Dermis blood vessel endothelial cell (primary cell): ENCODE data around the gene PHLDA2. TPM values are rescaled to one million over a fixed set of nuclear protein-coding genes. Genes with fewer than 3 reads are reported as not detected.

Source experiments
- DNase-seq: peaks from one replicate; pipeline ENCODE4 v3.0.0; 2010
- total RNA-seq: library from RNA; depleted of rRNA; stranded (reverse); fragments of >200 nt; gene quantifications from 2 replicates; pipeline ENCODE4 v1.2.3, GENCODE V29; 2014

PHLDA2 gene
- total RNA-seq, 1 donor from 2014 or later: 0.51 TPM

DNA sequence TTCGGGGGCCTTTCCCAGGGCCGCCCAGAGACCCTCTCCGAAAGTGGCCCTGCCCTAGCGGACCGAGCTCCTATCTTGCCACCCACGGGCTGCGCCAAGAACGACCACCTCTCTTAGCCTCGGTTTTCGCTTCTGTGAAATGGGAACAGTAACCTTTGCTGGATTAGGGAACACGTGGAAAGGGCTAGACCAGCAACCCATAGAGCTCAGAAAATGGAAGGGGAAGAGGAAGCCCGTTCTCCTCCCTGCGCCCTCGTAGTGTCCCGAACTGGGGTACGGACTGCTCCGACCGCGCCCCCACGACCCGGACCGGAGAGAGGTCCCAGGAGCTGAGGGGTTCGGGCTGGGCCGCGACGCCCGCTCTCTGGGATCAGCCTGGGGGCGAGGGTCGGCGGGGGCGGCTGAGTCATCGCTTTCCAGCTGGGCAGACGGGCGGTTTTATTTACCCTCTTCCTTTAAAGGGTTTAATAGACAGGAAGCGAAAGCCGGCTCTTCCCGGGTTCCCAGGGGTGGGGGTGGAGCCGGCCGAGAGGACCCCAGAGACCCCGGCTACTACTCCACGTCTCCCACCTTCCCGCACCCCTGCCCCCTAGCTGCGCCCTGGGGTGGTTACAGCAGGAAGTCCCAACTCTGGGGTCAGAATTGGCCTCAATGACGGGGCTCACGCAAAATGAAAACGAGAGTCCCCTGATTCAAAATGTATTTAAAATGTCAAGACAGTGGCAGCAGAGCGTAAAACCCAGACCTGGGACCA lies 907 bp upstream of the PHLDA2 start:
- DNase-seq: peak; percentile 52

DNA sequence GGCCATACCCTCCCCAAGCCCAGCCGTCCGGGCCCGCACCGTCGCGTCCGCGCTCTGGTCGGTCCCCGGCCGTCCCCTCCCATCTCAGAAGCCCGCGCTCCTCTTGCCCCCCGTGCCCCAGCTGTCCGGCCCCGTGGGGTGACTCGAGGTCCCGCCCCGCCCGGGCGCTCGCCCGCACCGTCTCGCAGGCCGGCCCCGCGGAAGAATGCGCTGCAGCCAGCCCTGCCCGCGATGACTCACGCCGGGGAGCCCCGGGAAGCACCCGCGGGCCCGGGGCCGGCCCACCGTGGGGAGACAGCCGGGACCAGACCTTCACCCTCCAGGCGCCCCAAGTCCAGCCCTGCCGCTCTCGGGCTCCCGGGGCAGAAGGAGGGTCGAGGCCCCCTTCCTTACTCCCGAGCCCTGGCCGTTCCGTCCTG lies 320 bp upstream of the PHLDA2 start:
- DNase-seq: peak; percentile 68

DNA sequence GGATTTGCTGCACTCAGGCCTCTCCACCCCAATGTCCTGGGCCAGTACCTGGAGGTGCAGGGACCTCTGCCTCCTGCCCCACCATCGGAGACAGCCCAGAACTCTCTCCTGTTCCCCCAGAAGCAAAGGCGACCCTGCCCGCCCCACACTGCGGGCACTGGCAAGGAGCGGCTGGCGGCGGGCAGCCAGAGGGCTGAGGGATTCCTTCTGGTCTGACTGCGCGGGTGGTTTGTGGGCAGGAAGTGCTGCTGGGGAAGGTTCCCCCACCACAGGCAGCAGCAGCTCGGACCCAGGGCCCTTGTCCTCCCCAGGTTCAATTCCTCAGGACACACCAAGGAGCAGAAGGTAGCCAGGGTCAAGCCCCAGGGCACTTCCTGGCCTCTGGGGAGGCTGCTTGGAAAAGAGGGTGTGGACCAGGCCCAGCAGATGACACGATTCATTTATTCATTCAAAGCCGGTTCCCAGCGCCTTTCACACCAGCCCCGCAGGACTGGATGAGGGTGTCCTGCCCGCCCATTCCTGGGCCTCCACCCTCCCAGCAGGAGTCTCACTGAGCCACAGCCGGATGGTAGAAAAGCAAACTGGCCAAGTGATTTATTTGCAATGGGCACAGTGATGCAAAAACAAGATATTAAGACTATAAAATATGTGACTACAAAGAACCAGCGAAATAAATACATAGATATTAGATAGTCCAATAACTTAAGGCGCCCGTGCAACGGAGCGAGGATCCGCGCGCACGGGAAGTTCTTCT lies 1.2 kb downstream of the PHLDA2 start:
- peak; percentile 52 for DNase-seq

DNA sequence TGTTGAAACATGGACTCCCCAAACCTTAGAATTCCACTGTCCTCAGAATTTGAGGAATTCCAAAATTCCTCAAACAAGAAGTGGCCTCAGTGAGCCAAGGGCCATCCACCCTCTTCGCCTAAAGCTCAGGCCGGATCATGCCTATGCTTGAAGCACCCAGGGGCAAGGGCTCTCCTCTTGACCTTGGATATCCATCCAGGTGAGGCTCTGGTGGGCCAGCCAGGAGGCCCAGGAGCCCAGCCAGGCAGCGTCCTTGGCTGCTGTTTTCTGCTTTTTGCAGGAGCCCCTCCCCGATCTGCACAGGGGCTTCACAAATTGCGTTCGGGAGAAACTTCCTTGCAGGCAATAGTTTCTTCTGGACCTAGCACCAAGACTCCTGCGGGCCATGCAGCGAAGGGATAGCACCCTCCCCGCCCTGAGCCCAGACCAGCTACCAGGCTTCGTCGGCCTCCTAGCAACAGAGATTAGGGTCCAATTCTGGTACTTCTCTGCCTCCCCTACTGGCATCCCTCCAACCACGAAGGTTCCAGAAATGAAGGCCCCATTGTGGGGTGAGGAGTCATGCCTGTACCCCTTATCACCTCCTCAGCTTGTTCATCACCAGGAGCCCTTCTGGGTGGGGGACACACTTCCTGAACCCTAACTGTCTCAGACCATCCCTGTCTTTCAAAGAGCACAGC lies 2.0 kb downstream of the PHLDA2 start:
- DNase-seq: no peak

DNA sequence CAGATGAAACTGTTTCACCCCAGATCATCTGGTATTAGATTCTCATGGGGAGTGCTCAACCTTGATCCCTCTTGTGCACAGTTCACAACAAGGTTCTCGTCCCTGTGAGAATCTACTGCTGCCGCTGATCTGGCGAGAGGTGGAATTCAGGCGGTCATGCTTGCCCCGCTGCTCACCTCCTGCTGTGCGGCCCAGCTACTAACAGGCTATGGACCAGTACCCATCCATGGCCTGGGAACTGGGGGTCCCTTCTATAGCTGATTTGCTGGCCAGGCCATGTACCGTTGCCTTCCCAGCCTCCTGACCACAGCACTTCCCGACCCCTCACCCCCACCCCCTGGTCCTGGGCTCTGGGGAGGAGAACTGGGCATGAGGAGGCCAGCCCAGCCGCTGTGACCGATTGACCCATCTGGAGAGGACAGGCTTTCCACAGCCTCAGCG lies 2.6 kb downstream of the PHLDA2 start:
- DNase-seq: no peak

DNA sequence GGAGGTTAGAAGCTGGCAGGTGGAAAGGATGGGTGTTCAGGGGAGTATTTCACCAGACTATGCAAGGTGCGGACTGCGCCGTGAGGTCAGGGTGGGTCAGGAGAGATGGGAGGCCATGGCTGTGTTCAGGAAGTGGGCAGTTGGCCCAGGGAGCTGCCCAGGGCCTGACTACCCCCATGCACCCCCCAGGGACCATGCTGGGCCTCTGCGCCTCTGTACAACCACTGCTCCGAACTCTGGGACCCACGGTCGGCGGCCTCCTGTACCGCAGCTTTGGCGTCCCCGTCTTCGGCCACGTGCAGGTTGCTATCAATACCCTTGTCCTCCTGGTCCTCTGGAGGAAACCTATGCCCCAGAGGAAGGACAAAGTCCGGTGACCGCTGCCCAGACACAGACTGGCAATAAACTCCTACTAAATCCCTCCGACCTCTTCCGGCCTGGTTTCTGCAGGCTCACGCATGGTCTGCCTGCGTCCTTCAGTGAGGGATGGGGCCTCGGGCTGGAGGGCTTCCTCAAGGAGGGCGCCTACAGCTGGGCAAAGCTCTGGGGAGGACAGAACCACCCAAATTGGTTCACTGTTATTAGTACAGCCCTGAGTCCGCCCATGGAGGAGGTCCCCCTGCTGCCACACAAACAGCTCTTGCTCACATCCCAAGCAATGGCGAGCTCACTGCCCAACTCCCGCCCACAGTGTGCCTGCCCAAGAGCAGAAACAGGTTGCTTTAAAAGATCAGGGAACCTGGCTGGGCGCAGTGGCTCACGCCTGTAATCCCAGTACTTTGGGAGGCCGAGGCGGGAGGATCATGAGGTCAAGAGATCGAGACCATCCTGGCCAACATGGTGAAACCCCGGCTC lies 4.2 kb downstream of the PHLDA2 start:
- DNase-seq: no peak

DNA sequence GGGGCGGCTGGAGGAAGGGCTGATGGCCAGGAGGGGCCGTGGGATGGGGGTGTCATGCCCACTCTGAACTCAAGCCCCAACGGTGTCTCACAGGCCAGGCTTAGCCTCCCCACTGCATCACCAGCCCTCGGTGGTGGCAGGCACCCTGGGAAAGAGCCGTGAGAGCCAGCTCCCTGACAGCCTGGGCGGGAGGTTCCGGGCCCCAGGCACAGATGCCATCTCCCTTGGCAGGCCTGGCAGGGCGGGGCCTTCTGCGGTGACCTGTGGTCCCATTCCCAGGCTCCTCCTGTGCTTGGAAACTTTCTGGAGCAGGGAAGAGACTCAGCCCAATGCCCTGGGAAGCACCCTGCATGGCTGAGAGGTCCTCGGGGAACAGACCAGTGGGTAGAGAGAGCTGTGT lies 4.8 kb downstream of the PHLDA2 start:
- DNase-seq: no peak

DNA sequence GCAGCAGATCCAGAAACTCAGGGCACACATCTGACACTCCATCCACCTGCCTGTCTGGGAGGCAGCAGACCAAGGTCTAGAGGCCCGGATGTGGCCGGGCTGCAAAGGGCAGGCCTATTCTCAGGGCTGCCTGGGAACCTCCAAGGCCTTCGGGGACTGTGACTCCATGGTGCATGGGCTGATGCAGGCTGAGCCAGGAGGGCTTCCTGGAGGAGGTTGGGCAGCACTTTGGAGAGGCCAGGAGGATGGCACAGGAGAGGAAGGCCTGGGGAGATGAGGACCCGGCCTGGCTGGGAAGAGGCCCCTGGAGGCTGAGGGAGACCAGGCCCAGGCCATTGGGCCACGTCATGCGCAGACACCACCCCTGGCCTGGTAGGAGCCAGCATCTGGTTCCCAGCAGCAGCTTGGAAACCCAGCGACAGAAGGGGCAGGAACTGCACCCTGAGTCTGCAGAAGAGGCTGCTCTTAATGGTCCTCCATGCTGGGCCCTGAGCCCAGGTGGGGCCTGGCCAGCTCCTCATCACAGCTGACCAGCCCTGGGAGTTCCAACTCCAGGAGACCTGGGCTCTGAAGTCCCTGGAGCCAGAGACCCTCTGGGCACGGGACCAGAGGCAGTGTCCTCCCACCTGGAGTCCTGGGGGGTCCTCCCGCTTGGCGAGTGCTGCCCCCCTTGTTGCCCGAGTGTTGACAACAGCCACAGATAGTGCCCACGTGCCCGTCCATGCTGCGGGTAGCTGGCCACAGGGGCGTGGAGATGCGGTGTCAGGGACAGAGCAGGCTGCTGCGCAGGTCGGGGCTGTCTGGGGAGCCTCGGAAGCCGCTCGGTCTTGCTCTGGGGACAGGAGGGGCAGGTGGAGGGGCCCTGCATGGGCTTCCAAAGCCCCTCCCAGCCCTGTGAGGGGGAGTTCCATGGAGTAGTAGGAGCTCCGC lies 5.5 kb downstream of the PHLDA2 start:
- no peak for DNase-seq

DNA sequence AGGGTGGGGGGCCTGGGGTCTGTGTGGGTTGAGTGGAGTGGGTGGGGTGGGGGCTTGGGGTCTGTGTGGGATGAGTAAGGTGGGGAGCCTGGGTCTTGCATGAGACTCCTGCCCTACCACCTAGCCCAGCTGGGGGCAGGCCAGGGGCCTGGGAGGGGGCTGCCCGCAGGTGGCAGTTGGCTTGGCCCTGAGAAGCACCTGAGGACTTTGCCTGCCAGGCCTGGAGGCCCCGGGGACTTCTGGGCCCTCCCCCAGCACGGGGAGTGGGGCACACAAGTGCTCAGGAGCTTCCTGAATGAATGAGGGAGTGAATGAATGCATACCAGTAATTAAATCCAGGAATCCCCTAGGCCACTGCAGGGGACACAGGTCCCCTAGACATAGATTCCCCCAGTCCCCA lies 6.6 kb downstream of the PHLDA2 start:
- no peak for DNase-seq

DNA sequence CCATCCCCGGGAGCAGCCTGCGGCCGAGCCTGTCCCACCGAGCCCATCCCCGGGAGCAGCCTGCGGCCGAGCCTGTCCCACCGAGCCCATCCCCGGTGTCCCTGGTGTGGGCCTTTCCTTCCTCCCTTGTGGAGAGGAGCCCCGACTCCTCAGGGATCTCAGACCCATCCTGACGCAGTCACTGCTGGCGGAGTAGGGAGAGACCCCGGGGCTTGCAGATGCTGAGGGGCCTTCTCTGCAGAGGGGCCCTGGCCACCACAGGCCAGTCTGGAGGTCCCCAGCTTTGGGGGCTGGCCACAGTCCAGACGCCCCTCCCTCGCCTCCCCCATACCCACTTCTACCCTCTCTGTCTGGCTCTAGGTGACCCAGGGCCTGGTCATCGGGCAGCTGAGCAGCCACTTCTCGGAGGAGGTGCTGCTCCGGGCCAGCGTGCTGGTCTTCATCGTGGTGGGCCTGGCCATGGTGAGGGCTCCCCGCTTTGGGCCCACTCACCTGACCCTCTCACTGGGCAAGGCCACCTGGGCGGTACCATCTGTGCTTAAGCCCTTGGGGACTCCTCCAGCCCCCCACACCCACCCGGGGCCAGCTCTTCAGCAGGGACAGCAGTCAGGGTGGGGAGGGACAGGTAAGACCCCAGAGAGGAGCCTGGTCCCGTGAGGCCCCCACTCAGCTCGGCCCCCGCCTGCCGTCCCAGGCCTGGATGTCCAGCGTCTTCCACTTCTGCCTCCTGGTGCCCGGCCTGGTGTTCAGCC lies 7.3 kb downstream of the PHLDA2 start:
- no peak for DNase-seq

DNA sequence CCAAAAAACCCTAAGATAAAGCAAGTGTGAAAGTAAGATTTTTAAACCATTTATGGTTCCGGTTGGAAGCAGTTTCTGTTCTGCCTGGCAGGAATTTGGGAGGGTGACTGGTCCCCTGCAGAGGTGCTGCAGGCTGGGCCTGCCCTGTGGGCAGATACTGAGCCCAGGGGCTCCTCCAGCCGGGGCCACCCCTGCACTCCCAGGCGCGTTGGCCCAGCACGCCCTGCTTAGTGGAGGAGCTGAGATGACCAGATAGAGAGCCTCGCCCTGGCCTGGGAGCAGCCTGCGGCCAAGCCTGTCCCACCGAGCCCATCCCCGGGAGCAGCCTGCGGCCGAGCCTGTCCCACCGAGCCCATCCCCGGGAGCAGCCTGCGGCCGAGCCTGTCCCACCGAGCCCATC lies 8.0 kb downstream of the PHLDA2 start:
- DNase-seq: no peak

DNA sequence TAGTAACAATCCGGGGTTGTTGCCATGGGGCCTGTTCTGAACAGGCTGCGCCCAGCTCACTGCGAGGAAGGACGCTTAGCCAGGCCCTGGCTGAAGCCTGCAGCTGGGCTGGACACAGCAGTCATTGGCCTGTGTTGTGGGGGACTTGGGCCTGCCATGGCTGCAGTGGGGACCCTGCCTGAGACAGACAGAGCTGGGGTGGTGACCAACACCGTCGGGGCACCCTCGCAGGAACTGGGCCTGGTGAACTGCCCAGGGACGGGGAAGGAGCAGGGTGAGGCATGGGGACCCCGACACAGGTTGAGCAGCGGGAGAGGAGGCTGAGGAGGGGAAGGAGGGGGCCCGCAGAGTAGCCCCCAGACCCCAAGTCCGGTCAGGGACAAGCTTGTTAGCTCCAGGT lies 8.9 kb downstream of the PHLDA2 start:
- no peak for DNase-seq

DNA sequence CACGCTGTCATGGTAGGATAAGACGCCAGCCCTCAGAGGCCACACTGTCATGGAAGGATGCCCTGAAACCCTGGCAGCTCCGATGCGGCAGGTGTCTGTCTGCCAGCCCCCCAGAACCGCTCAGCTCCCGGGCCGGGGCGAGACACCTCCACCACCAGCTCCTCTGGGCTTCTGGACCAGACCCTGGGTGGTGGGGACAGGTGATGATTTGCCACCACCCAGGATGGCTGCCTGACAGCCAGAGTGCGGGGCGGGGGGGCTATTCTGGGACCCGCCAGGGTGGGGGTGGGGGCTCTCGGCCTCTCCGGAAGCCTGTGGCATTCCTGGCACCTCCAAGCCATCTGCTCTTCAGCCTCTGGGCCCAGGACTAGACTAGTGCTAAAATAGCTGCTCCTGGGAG lies 9.4 kb downstream of the PHLDA2 start:
- no peak for DNase-seq

DNA sequence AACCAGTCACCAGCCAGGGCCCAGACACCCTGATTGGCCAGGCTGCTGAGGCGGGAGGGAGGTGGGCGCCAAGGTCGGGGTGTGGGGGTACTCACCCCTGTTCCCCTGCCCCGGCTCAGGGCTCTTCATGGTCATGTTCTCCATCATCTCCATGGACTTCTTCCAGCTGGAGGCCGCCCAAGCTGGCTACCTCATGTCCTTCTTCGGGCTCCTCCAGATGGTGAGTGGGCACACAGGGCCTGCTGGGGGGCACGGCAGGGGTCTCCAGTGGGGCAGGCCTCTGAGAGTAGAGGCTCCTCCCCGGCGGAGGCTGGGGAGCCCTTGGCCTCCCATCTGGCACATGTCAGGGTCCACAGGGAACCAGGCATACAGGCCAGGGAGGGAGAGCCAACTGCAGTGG lies 10.0 kb downstream of the PHLDA2 start:
- DNase-seq: no peak

DNA sequence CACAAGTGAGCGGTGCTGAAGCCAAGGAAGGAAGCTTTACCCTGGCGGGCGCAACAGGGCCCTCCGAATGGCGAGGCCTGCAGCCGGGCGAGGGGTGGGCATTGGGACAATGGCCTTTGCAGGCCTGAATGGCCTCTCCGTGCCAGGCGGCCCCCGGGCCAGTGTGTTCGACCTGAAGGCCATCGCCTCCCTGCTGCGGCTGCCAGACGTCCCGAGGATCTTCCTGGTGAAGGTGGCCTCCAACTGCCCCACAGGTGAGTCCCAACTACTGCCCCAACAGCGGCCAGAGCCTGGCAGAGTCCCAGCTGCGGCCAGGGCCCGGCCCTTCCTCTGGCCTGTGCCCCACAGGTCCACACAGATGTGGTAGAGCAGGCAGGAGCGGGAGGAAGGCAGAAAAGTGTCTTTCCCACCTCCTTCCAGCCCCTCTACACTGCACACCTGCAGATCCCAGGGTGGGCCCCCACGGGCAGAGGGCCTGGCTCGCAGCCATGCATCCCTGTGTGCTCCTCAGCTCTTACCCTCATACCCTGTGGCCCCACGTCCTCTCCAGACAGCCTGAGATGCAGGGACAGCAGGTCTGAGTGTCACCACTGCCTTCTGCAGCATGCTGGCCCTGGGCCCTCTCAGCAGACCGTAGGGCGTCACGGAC lies 11.3 kb downstream of the PHLDA2 start:
- no peak for DNase-seq

DNA sequence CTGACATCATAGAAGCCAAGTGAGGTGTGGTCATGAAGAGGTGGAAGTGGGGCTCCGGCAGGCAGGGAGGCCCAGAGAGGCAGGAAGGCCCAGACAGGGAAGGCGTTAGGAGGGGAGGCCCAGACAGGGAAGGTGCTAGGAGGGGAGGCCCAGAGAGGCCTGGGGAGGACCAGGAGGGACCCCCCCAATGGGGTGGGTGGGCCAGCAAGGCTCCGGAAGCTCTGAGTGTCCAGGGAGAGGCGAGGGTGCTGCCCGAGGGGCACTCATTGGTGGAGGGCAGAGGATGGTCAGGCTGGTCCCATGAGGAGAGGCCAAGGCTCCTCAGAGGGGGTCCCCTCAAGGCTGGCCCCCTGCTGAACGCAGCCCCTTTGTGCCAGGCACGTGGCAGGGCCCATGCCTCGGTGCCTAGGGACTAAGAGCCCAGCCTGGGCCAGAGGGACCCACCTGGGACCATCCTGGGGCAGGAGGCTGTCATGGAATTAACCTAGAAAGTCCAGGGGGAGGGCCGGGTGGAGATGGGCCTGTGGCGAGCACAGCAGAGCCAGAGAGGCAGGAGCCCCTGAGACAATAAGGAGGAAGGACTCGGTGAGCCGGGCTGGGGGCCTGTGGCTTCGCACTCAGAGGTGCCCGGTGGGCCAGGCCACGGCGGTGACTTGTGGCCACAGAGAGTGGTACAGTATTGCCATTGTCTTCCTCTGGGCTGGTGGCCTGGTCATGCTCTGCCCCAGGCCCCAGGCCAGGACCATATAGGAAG lies 12.2 kb downstream of the PHLDA2 start:
- no peak for DNase-seq

DNA sequence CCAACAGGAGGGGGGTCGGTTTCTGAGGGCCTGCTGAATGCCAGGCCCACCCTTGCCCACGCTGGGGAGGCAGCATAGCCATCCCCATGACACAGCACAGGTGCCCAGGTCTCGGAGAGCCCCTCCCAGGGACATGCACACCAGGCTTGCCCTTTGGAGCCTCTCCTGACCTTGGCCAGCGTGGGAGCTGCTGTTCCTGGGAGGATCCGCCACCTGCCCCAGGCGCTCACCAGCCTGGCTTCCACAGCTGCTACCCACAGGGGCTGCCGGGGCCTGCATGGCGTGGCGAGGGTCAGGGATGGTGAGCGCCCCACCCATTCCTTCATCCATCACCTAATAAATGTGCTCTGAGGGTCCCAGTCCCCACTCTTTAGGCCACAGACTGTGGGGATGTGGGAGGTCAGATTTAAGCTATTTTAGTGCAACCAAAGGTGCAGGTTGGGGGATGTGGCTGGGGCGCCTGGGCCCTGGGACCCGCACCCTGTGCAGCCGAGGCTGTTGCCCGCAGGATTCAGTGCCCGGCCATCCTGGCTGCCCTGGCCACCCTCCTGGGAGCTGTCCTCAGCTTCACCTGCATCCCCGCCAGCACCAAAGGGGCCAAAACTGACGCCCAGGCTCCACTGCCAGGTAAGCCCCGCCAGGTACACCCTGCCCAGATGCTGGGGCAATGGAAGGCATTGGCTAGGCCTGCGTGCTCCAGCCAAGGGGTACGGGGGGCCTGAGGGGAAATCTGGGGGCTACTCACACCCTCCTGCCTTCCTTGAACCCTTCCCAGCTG lies 12.9 kb downstream of the PHLDA2 start:
- no peak for DNase-seq

DNA sequence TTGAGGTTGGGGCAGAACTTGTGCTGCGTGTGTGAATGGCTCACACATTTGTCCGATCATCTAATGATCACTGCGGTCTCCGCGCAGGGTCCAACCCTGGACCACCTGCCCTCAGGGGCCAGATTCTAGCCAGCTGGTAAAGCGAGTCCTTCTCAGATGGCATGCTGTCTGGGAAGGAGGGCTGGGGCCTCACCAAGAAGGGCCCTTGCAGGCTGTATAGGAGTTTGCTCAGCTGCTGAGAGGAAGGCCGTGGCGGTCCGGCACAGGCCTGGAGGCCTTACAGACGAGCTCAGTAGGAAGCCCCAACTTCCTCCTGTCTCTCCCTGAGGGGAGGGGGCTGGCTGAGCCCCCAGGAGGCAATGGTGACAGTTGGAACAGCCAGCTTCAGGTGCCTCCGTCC lies 13.7 kb downstream of the PHLDA2 start:
- no peak for DNase-seq
